Endothelial cell of umbilical vein (primary cell): ENCODE measurements around the gene CENATAC. TPM values are rescaled to one million over a fixed set of nuclear protein-coding genes. Genes with fewer than 3 reads are reported as not detected.

Experiments
- BruUV-seq: library from RNA; stranded (reverse); fragments of 400-500 nt; replicated peaks from 2 replicates; lab custom pipeline; 2021; lab: Mats Ljungman, UMichigan
- CTCF ChIA-PET: fragments of 300-600, 350-600 bp; sonication (Branson Sonifier 250); formaldehyde crosslinking; loops from one replicate; lab custom pipeline; 2021; ENCODE audit warnings: antibody characterized with exemption, inconsistent platforms; lab: Charles Lee
- POLR2A ChIA-PET: fragments of 300-600, 350-600 bp; sonication (Branson Sonifier 250); formaldehyde crosslinking; loops from one replicate; lab custom pipeline; 2021; ENCODE audit warnings: antibody characterized with exemption, inconsistent platforms; lab: Charles Lee
- DNase-seq: peaks from one replicate; pipeline ENCODE4 v3.0.0-alpha.2; 2011; ENCODE audit warnings: low read depth, low spot score
- FAIRE-seq: peaks from 2 replicates; lab custom pipeline; 2011; peaks lifted over from hg19 to GRCh38; lab: Jason Lieb, UNC
- H2AFZ ChIP-seq: 2 replicates; pipeline ENCODE4 v1.6.0; 2012; ENCODE audit warnings: low read depth, low read length, control low read depth, inconsistent platforms
- H3K27ac ChIP-seq: 2 replicates; pipeline ENCODE4 v1.5.1; 2011; ENCODE audit warnings: low read depth, mild to moderate bottlenecking, control low read depth, low read length, moderate library complexity; ENCODE audit not compliant: insufficient read depth
- H3K27me3 ChIP-seq, 2 experiments: 2 replicates each; pipeline versions ENCODE4 v1.6.0 to v1.6.1; 2011; ENCODE audit warnings: low read length in 2 of 2, mixed read lengths in 1 of 2; ENCODE audit not compliant: control insufficient read depth in 2 of 2, insufficient read depth in 2 of 2
- H3K36me3 ChIP-seq, 2 experiments: 2 replicates in 1 of 2; 3 replicates in 1 of 2; pipeline ENCODE4 v1.5.1; 2011; ENCODE audit warnings: low read length in 2 of 2, mild to moderate bottlenecking in 1 of 2, moderate library complexity in 1 of 2; ENCODE audit not compliant: control insufficient read depth in 2 of 2, insufficient read depth in 2 of 2; ENCODE audit errors: extremely low read depth in 1 of 2
- H3K4me1 ChIP-seq: 3 replicates; pipeline ENCODE4 v1.5.1; 2011; ENCODE audit warnings: mild to moderate bottlenecking, low read length; ENCODE audit not compliant: control insufficient read depth, insufficient read depth; ENCODE audit errors: extremely low read depth
- H3K4me2 ChIP-seq: 2 replicates; pipeline ENCODE4 v1.6.1; 2011; ENCODE audit warnings: low read length, control low read depth, mixed read lengths; ENCODE audit not compliant: insufficient read depth
- H3K4me3 ChIP-seq, 3 experiments: fragments of 200-600 bp in 1 of 3; sonication (generic), shearing (Covaris generic) in 1 of 3; replicated peaks in 1 of 3; 2 replicates each; pipeline ENCODE4 v1.5.1; 2011 to 2016; ENCODE audit warnings: control low read depth in 3 of 3, low read length in 3 of 3, mild to moderate bottlenecking in 2 of 3, inconsistent platforms in 1 of 3, low read depth in 1 of 3, moderate library complexity in 1 of 3; ENCODE audit not compliant: insufficient read depth in 1 of 3
- H3K79me2 ChIP-seq: 2 replicates; pipeline ENCODE4 v1.6.0; 2012; ENCODE audit warnings: low read length, inconsistent platforms; ENCODE audit not compliant: control insufficient read depth, insufficient read depth
- H3K9ac ChIP-seq: replicated peaks from 2 replicates; pipeline ENCODE3; 2011; ENCODE audit warnings: low read length, control low read depth; ENCODE audit not compliant: insufficient read depth; ENCODE audit errors: extremely low read depth
- H3K9me1 ChIP-seq: replicated peaks from 3 replicates; pipeline ENCODE4 v1.6.0; 2011; ENCODE audit warnings: mild to moderate bottlenecking, low read length; ENCODE audit not compliant: control insufficient read depth, insufficient read depth; ENCODE audit errors: extremely low read depth
- H3K9me3 ChIP-seq: replicated peaks from 2 replicates; pipeline ENCODE4 v1.5.1; 2012; ENCODE audit warnings: low read length, inconsistent platforms; ENCODE audit not compliant: control insufficient read depth, insufficient read depth
- H4K20me1 ChIP-seq: replicated peaks from 2 replicates; pipeline ENCODE3; 2011; ENCODE audit warnings: mild to moderate bottlenecking, low read length; ENCODE audit not compliant: control insufficient read depth, insufficient read depth; ENCODE audit errors: extremely low read depth
- CTCF ChIP-seq, 2 donors: IDR thresholded peaks; 1 replicate in 1 of 2; 2 replicates in 1 of 2; pipeline ENCODE4 v1.5.1; 2011; ENCODE audit warnings: low read length in 2 of 2, mild to moderate bottlenecking in 2 of 2, moderate library complexity in 2 of 2, control low read depth in 1 of 2, inconsistent platforms in 1 of 2, low read depth in 1 of 2; ENCODE audit not compliant: insufficient read depth in 1 of 2; ENCODE audit errors: extremely low read depth in 1 of 2
- EZH2 ChIP-seq: IDR thresholded peaks from 2 replicates; pipeline ENCODE4 v1.6.1; 2012; ENCODE audit warnings: borderline replicate concordance, low read depth, mild to moderate bottlenecking, moderate library complexity, low read length, inconsistent platforms; ENCODE audit not compliant: severe bottlenecking
- FOS ChIP-seq: IDR thresholded peaks from 2 replicates; pipeline ENCODE4 v1.6.1; 2011; ENCODE audit warnings: mild to moderate bottlenecking, low read length, moderate library complexity, borderline replicate concordance; ENCODE audit not compliant: insufficient read depth
- GATA2 ChIP-seq: IDR thresholded peaks from 2 replicates; pipeline ENCODE4 v1.7.0; 2011; ENCODE audit warnings: low read depth, mild to moderate bottlenecking, moderate library complexity, mixed read lengths, low read length; ENCODE audit not compliant: insufficient read length, insufficient read depth
- MAX ChIP-seq: IDR thresholded peaks from 2 replicates; pipeline ENCODE4 v1.6.1; 2011; ENCODE audit not compliant: insufficient read depth, insufficient read length
- POLR2AphosphoS5 ChIP-seq: IDR thresholded peaks from 2 replicates; pipeline ENCODE4 v1.6.1; 2012; ENCODE audit warnings: low read depth, mild to moderate bottlenecking, control low read depth, low read length, moderate library complexity; ENCODE audit not compliant: insufficient read depth
- dilution Hi-C: fragments of 300-500 bp; cut with MboI; formaldehyde crosslinking; loops from one replicate; pipeline ENCODE4 v1.15.0; 2019; ENCODE audit warnings: low sequenced_read_pairs; ENCODE audit not compliant: extremely low pct_ligation_motif_present
- intact Hi-C: fragments of 100-400 bp; cut with micrococcal nuclease; formaldehyde crosslinking; loops from one replicate; pipeline ENCODE4 v1.10.0; 2022
- polyA plus RNA-seq, 4 experiments: library from polyadenylated mRNA; depleted of rRNA in 3 of 4; stranded (reverse) in 3 of 4; unstranded in 1 of 4; fragments of >200 nt; gene quantifications; 2 replicates each; pipeline versions ENCODE4 v1.2.1 to v1.2.3, GENCODE V29; 2011 to 2012; ENCODE audit warnings: missing spikeins in 1 of 4
- total RNA-seq: library from RNA; stranded (reverse); gene quantifications from 2 replicates; pipeline ENCODE4 v1.2.3, GENCODE V29; 2021

The CENATAC gene
- total and polyA plus RNA-seq, 2 donors (not counting 3 experiments of a cell fraction or from before 2014, with no cell fraction given), result 14.2 to 41.8 TPM

- Histone ChIP-seq H3K79me2 (peaks cover 44% of the 10 kb centered on the region), H3K9me3 (no peaks in the 10 kb centered on the region), H3K27ac (no peak overlapping the region), H3K4me1 (peaks cover 30% of the 10 kb centered on the region), H3K9me1 (no peaks in the 10 kb centered on the region), H3K4me3 (peak overlapping the region in 1 of 3 experiments; percentile 98), H3K36me3 (peaks cover 16 to 23% of the 10 kb centered on the region in 2 experiments), H3K9ac (no peak overlapping the region), H2AFZ (no peak overlapping the region), H3K4me2 (peak overlapping the region; percentile 81), H3K27me3 (no peaks in the 10 kb centered on the region), H4K20me1 (no peaks in the 10 kb centered on the region)
- no peak for DNase-seq
- POLR2A ChIA-PET, result no interaction called here
- intact Hi-C loops, result loop anchor here (2.0 to 5.0 kb wide), 2 partner anchors 75 to 93 kb away; partner anchors contain the start of gene BCL9L
- dilution Hi-C loops, result no loop called here
- TF ChIP-seq GATA2, result no peak
- no peak for TF ChIP-seq POLR2AphosphoS5
- no peak for TF ChIP-seq EZH2
- TF ChIP-seq MAX, result no peak
- TF ChIP-seq CTCF (IDR thresholded peaks at IDR 0.05; ENCODE audit: extremely low read depth in 1 of 2, insufficient read depth in 1 of 2, low read depth in 1 of 2, low read length in 2 of 2), result no peak
- TF ChIP-seq FOS, result no peak
- BruUV-seq, result no TSS peak
- FAIRE-seq, result no peak
- CTCF ChIA-PET, result interaction anchor here (1.0 to 3.1 kb wide), 3 partner anchors 9 to 330 kb away, joined by 3 to 11 read pairs (median 4); partner anchors contain the start of gene SLC37A4
These were observed 22.1 kb downstream of the CENATAC start for GRCh38 chr11:119019996-119020395.
